NCI-H1092 (cell line): ENCODE data around the gene CELF4.

Source experiments
- DNase-seq: peaks from one replicate; lab custom pipeline; 2025; lab: John Stamatoyannopoulos, UW

CELF4 gene

GRCh38 chr18:37440206-37440605 lies 125.4 kb downstream of the CELF4 start:
- no peak for DNase-seq

GRCh38 chr18:37438417-37439180 lies 127.0 kb downstream of the CELF4 start:
- no peak for DNase-seq

DNA sequence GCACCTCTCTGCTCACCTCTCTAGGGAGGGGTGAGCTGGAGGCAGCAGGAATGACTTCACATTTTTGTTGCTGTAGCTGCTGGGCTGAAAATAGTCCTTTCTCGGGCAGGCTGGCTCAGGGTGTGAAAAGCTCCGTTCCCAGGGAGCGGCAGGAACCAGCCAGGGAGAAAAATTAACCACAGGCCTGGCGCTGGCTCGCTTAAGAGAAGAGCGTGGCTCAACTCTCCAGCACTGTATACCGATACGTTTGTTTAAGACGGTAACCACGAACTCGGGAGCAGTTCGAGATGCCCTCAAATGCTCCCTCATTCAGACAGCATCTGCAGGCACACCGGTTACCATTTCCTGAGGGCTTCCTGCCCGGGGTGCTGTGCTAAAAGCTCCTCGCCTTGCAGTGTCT lies 129.6 kb downstream of the CELF4 start:
- no peak for DNase-seq

DNA sequence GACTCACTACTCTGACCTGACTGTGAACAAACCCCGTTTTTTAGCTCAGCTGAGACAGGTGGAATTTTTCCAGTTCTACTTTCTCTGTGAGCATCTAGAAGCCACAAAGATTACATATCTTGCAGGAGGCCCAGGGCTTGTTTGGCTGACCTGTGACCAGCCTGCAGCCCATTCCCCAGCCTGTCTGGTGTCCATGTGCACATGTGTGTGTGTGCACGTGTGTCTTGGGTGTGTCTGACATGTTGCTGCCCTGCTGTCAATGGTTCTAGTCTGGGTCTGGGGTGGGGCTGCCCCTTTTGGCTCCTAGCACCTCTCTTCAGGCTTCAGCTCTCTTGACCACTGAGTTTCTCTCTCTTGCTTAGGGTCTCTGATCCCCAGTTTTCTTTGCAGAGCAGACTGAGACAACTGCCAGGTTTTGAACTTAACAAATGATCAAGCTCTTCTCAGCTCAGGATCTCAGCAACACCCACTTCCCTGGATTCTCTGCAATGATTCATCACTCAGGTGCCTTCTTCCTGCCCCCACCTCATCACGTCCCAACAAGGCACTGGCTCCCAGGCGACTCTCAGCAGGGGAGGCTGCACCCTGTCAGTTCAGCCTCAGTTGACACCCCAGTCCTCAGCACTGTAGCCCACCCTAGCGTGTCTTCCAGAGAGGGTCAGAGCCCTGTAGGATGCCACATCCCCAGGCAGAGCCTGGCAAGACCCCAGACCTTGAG lies 130.3 kb downstream of the CELF4 start:
- DNase-seq: no peak

GRCh38 chr18:37434161-37434860 lies 131.3 kb downstream of the CELF4 start:
- DNase-seq: no peak

DNA sequence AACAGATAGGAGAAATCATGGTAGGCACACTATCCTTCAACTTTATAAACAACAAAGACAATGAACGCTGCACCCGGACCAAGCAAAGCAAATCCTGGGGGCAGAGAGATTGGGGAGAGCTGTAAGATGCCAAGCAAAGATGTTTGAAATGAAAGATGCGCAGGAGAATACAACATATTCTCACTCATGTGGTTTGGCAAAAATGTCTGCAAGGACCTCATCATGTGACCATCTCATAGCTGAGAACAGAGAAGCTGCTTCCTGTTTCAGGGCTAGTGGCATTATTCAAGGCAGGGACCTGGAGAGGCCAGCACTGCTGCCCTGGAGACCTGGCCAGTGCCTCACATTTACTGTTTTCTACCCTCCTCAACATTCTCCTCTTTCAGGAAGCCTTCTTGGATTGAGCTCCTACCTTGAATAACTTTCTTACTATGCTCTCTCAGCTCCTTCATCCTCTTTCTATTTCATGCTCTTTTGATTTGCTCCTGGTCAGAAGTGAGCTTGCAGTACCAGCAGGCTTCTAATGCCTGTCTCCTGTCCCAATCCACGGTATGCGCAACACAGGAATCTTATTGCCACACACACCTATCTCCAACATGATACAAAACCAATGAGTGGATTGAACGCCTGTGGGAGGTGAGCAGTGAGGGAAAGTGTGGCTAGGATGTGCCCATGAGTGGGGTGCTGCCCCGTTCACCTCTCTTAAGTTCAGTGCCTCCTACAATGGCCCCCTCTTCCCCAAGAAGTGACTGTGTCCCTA lies 133.0 kb downstream of the CELF4 start:
- no peak for DNase-seq

GRCh38 chr18:37430357-37431076 lies 135.1 kb downstream of the CELF4 start:
- no peak for DNase-seq

DNA sequence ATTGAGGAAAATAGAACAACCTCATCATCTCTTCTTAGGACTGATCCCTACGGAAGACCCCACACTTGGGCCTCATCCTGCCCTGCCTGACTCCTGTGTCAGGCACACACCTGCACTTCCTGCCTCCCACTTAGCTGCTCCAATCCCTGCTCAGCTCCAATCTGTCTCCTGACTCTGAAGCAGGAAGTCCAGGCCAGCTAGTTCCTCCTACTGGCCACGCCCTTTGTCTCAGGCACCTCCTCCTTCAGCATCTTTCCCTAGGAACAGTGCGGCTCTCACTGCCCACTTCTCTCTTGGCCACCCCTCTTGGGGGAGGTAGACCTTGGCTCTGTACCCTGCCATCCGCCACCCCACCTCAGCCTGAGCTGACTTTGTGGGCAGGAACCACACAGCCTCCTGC lies 135.8 kb downstream of the CELF4 start:
- DNase-seq: no peak

DNA sequence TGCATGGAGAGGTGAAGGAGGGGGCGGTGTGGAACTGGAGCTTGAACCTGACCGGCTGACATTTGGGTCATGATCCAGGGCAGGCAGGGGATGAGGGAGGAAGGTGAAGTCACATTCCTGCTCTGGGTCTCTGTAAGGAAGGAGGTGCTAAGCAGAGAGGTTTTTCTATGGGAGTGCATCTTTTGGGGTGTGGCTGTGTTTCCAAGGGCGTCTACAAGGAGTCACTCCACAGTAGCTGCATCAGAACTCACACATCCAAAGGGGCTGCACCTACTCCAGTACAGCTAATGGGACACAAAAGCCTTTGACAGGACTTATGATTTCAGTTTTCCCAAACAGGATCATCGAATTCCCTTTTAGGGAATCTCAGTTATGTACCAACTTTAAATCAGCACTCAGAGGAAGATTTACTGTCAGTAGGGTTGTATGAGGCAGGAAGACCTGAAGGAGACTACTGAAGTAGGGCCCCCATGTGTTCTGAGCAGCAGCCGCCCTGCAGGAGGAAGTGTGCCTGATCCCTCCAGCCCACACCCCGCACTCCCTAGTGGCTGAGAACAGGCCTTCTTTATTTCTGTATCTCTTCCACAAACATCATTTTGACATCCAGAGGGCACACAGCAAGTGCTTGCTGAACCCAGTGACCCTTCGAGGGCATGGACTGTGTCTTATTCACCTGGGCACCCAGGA lies 137.2 kb downstream of the CELF4 start:
- no peak for DNase-seq

- DNase-seq: no peak
Measured at GRCh38 chr18:37426586-37426985, 139.0 kb downstream of the CELF4 start.

DNA sequence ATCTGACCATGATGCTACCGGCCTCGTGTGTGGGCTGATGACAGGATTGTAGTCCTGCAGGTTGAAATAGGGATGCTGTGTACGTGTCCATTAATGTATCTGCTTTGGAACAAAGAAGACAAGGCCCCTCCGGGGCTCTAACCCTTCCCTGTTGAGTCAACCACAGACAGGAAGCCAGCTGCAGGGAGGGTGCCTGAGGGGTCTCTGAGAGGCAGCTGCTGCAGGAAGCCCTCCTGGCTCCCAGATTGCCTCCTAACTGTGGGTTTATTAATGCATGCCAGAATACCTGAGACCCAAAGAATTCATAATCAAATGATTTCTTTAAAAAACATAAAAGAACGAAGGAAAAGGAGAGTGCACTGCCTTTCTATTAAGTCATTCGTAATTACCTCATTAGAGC lies 140.4 kb downstream of the CELF4 start:
- no peak for DNase-seq

GRCh38 chr18:37424507-37424906 lies 141.1 kb downstream of the CELF4 start:
- no peak for DNase-seq

- no peak for DNase-seq
Measured at GRCh38 chr18:37422596-37422995, 143.0 kb downstream of the CELF4 start.

DNA sequence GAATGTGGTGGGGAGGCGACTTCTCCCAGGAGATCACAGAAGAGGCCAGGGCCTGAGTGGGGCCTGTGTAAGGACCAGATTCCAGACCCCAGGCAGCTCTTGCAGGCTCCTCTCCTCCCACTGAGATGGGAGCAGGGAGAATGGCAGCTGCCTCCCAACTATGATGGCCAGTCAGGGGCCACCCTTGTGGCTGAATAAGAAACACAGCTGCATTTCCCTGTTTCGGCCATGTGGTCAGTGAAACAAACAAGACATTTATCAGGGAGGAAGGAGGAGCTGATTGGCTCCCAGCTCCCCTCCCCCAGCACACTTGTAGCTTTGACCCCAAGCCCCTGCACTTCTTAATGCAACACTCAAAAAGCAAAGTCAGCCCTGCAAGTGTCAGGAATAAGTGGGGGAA lies 143.5 kb downstream of the CELF4 start:
- no peak for DNase-seq

DNA sequence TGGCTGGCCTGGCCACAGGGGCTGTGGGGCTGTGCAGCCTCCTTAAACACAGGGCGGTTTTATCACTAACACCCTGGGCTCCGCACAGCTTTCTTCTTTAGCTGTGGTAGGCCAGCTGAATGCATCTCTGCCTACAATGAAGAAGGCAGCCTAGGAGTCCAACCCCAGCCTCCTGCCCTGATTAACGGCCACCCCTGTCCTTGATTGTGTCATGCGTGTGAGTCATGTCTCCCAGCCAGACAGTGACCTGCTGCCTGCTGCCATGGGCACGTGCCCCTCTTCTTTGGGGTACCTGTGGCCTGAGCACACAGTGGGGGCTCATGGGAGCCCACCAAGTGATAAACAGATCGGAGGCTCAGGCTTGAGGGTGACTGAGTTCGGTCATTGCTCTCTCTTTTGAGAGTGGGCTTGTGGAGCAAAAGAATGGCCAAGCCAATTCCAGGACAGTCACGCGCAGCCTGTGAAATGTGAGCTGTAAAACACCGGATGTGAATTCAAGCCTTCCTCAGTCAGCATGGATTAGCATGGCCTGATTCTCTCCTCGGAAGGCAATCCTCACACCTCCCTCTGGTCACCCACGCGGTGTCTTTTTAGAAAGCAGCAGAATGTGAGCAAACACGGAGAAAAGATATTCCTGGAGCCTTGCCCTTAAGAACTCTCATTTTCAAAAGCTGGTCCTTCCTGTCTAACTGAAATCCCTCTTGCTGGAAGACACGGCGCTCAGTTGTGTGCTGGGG lies 144.1 kb downstream of the CELF4 start:
- DNase-seq: no peak

- DNase-seq: no peak
Measured at GRCh38 chr18:37420315-37420880, 145.2 kb downstream of the CELF4 start.

DNA sequence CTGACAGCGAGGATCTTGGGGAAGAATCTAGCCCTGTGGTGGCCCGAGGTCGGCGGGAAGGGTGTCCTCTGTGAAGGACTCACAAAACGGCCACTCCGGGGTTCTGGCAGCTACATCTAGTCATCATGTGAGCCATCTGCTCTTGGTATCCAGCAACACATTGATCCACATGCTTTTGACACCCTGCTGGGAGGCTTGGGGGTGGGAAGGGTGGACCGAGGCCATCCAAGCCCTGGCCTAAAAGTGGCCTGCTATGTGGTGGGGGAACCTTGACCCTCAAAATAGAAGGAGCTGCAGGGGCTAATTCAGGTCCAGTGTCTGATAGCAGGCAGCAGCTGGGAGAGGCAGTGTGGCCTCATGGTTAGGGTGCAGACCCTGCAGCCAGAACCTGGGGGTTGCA lies 145.7 kb downstream of the CELF4 start:
- DNase-seq: no peak

DNA sequence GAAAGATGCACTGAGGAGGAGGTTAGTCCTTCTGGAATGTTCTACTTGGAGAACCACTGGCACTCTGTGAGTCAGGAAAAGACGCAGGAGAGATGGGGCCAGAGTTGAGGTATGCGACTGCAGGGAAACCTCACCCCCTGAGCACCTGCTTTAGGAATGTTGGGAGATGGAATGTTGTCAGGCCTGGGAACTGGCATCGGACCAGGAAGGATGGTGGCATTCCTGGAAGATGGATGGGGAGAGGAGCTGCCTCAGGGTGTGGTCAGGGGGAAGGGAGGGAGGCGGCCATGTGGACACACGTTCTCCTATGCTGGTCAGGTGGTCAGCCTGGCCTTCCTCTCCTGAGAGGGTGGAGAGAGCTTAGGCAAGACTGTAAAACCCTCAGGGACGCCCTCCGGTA lies 146.3 kb downstream of the CELF4 start:
- no peak for DNase-seq

DNA sequence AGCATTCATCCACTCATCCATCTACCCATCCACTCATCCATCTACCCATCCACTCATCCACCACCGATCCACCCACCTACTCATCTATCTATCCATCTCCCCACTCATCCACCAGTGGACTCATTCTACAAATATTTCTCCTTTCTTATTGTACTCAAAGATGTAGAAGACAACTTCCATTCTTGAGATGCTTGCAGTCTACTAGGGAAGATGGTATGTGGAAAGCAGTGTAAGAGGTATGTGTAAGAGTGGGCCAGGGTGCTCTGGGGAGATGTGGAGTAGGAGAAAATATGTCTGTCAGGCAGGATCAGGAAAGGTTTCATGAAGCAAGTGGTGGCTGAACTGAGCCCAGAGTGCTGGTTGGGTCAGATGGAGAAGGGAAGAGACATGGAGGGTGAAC lies 150.8 kb downstream of the CELF4 start:
- DNase-seq: no peak

- no peak for DNase-seq
Measured at GRCh38 chr18:37412829-37413228, 152.8 kb downstream of the CELF4 start.
